HFF-Myc (cell line): ENCODE measurements around the gene PGAP1.

ENCODE experiments used
- DNase-seq: peaks from one replicate; pipeline ENCODE4 v3.0.0-alpha.2; 2011; ENCODE audit warnings: low read depth; ENCODE audit errors: extremely low read depth
- H3K4me3 ChIP-seq: replicated peaks from 2 replicates; pipeline ENCODE4 v1.5.1; 2011; ENCODE audit warnings: low read depth, mild to moderate bottlenecking, control low read depth, low read length
- CTCF ChIP-seq: IDR thresholded peaks from 2 replicates; pipeline ENCODE4 v1.5.1; 2012; ENCODE audit warnings: mild to moderate bottlenecking, low read depth, low read length, control low read depth; ENCODE audit errors: missing control alignments

PGAP1 gene

GRCh38 chr2:196823750-196824522 is 102.6 kb downstream of the PGAP1 start:
- no peak for TF ChIP-seq CTCF
- no peak overlapping the region for H3K4me3 ChIP-seq
- no peak for DNase-seq

- no peak for DNase-seq
- no peak overlapping the region for H3K4me3 ChIP-seq
- no peak for TF ChIP-seq CTCF
Observed at GRCh38 chr2:196821195-196821594, 105.3 kb downstream of the PGAP1 start.

GRCh38 chr2:196809260-196809659 is 117.2 kb downstream of the PGAP1 start, which contains the start of gene C2orf66:
Gene C2orf66 (minus strand): TSS chr2:196809355. CDS start chr2:196809336, 19 bp downstream.
- DNase-seq = no peak

GRCh38 chr2:196808083-196808665 is 118.3 kb downstream of the PGAP1 start:
- TF ChIP-seq CTCF = peak; percentile 3
- H3K4me3 ChIP-seq = no peak overlapping the region
- DNase-seq = no peak

More at GRCh38 chr2:196809260-196809659, 117.2 kb downstream of the PGAP1 start, which contains the start of gene C2orf66:
- TF ChIP-seq CTCF = no peak
- H3K4me3 ChIP-seq = no peak within 1 kb of the TSS

GRCh38 chr2:196804381-196804780 is 122.1 kb downstream of the PGAP1 start:
- TF ChIP-seq CTCF = no peak
- no peak overlapping the region for H3K4me3 ChIP-seq
- no peak for DNase-seq

GRCh38 chr2:196802401-196802800 is 124.1 kb downstream of the PGAP1 start:
- TF ChIP-seq CTCF = no peak
- no peak for DNase-seq
- no peak overlapping the region for H3K4me3 ChIP-seq
